Measurements from ENCODE around the gene KRT25. TPM values are rescaled to one million over a fixed set of nuclear protein-coding genes. Genes with fewer than 3 reads are reported as not detected.

Gene KRT25, protein sequence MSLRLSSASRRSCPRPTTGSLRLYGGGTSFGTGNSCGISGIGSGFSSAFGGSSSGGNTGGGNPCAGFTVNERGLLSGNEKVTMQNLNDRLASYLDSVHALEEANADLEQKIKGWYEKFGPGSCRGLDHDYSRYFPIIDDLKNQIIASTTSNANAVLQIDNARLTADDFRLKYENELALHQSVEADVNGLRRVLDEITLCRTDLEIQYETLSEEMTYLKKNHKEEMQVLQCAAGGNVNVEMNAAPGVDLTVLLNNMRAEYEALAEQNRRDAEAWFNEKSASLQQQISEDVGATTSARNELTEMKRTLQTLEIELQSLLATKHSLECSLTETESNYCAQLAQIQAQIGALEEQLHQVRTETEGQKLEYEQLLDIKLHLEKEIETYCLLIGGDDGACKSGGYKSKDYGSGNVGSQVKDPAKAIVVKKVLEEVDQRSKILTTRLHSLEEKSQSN
- total RNA-seq: not detected

GRCh38 chr17:40755231-40755630, at the start of gene KRT25:
TSS of gene KRT25 (minus strand) at chr17:40755331. CDS start at chr17:40755271, 60 bp downstream.
- peaks cover 7% of the 10 kb centered on the region for H3K36me3 Mint-ChIP-seq
- H3K27ac Mint-ChIP-seq: no peak within 1 kb of the TSS
- DNase-seq: no peak
- ChIA-PET POLR2A (no interaction called here), CTCF (interaction anchor here (1.4 kb wide), 1 partner anchor 37 kb away, joined by 3 read pairs; no protein-coding TSS in a partner anchor)
- no peak within 1 kb of the TSS for H3K4me3 Mint-ChIP-seq
- peaks cover 3% of the 10 kb centered on the region for H3K4me1 Mint-ChIP-seq (ENCODE audit: low read depth)
- peaks cover 21% of the 10 kb centered on the region for H3K9me3 Mint-ChIP-seq
- intact Hi-C loops (cut with micrococcal nuclease): no loop called here
- H3K27me3 Mint-ChIP-seq: peaks cover 34% of the 10 kb centered on the region

DNA sequence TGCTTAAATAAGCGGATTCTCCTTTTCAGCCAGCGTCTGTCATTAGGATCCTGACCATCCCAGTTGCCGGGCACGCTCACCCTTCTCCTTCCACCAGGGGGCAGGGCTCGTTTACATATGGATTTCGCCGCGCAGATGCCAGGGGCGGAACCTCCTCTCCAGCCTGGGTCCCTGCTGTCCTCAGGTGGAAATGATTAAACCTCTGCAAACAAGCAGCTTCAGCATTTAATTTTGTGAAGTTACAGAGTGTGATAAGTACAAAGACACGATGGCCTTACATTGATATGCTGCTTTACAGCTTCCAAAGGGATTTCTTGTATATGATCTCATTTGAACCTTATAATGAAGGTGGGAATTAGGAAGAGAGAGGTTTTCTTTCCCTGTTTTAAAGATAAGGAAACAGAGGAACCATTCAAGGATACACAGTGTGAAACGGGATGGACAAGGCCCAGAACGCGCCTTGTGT, 48.5 kb upstream of the KRT25 start:
- peaks cover 36% of the 10 kb centered on the region for H3K27me3 Mint-ChIP-seq
- intact Hi-C loops (cut with micrococcal nuclease): loop anchor here (2.0 to 10.0 kb wide), 5 partner anchors 521 to 864 kb away; no protein-coding TSS in a partner anchor
- ChIA-PET POLR2A (no interaction called here), CTCF (interaction anchor here (0.6 to 2.4 kb wide), 11 partner anchors 8 to 1413 kb away, joined by 3 to 15 read pairs (median 4); no protein-coding TSS in a partner anchor)
- no peak overlapping the region for H3K4me3 Mint-ChIP-seq
- peak; percentile 86 for DNase-seq
- no peaks in the 10 kb centered on the region for H3K9me3 Mint-ChIP-seq
- H3K36me3 Mint-ChIP-seq: no peaks in the 10 kb centered on the region
- H3K4me1 Mint-ChIP-seq (ENCODE audit: low read depth): peaks cover 2% of the 10 kb centered on the region
- H3K27ac Mint-ChIP-seq: no peak overlapping the region

- H3K27me3 Mint-ChIP-seq: peaks cover 32% of the 10 kb centered on the region
- ChIA-PET CTCF (no interaction called here), POLR2A (no interaction called here)
- no peak for DNase-seq
- no peak overlapping the region for H3K27ac Mint-ChIP-seq
- peaks cover 2% of the 10 kb centered on the region for H3K4me1 Mint-ChIP-seq (ENCODE audit: low read depth)
- no peaks in the 10 kb centered on the region for H3K36me3 Mint-ChIP-seq
- H3K9me3 Mint-ChIP-seq: no peaks in the 10 kb centered on the region
- intact Hi-C loops (cut with micrococcal nuclease): loop anchor here (5.0 to 10.0 kb wide), 4 partner anchors 524 to 866 kb away; no protein-coding TSS in a partner anchor
- no peak overlapping the region for H3K4me3 Mint-ChIP-seq
Measured at GRCh38 chr17:40801157-40801556, 46.0 kb upstream of the KRT25 start.

DNA sequence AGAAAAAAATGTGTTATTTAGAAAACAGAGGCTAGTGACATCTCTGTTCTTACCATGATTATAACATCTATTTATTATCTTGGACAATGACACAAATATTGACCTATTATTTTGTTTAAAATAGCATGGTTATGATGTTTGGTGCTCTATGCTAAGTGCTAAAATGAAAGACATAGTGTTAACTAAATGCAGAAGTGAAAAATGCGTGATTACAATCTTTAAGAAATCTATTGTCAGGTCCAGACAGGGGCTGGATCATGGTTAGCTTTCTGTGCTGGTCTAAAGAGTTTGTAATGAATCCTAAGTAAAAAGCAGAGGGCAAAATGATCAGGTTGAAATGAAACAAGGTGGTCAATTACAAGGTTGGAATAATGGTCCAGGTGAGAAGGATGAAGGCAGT, 45.2 kb upstream of the KRT25 start:
- ChIA-PET POLR2A (no interaction called here), CTCF (no interaction called here)
- Mint-ChIP-seq H3K4me3 (no peak overlapping the region), H3K27me3 (peaks cover 29% of the 10 kb centered on the region), H3K27ac (no peak overlapping the region), H3K36me3 (no peaks in the 10 kb centered on the region), H3K4me1 (ENCODE audit: low read depth) (peaks cover 2% of the 10 kb centered on the region), H3K9me3 (no peaks in the 10 kb centered on the region)
- no peak for DNase-seq
- intact Hi-C loops (cut with micrococcal nuclease): loop anchor here (5.0 to 10.0 kb wide), 4 partner anchors 524 to 867 kb away; no protein-coding TSS in a partner anchor

GRCh38 chr17:40799859-40800258, 44.7 kb upstream of the KRT25 start, which contains the start of gene KRT28:
TSS of gene KRT28 (minus strand) at chr17:40799959. CDS start at chr17:40799893, 66 bp downstream.
- no peak for DNase-seq
- Mint-ChIP-seq H3K4me3 (no peak within 1 kb of the TSS), H3K9me3 (no peaks in the 10 kb centered on the region), H3K27me3 (peaks cover 27% of the 10 kb centered on the region), H3K36me3 (no peaks in the 10 kb centered on the region), H3K4me1 (ENCODE audit: low read depth) (peaks cover 2% of the 10 kb centered on the region), H3K27ac (no peak within 1 kb of the TSS)
- intact Hi-C loops (cut with micrococcal nuclease): loop anchor here (5.0 to 10.0 kb wide), 4 partner anchors 525 to 867 kb away; no protein-coding TSS in a partner anchor
- CTCF ChIA-PET: no interaction called here
- POLR2A ChIA-PET: no interaction called here

DNA sequence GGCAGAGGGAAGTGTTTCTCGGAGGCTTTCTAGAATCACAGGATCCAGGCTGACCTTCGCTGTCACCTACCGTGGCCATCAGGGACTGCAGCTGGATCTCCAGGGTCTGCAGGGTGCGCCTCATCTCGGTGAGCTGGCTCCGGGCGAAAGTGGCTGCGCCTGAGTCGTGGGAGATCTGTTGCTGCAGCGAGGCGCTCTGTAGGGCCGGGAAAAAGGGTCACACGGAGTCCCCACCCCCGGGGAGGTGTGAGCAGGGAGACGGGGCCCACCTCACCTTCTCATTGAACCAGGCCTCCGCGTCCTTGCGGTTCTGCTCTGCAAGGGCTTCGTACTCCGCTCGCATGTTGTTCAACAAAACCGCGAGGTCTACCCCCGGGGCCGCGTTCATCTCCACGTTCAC, 41.7 kb upstream of the KRT25 start:
- H3K4me3 Mint-ChIP-seq: no peak overlapping the region
- intact Hi-C loops (cut with micrococcal nuclease): no loop called here
- H3K27me3 Mint-ChIP-seq: peaks cover 31% of the 10 kb centered on the region
- no peaks in the 10 kb centered on the region for H3K36me3 Mint-ChIP-seq
- no peaks in the 10 kb centered on the region for H3K9me3 Mint-ChIP-seq
- ChIA-PET POLR2A (no interaction called here), CTCF (no interaction called here)
- no peak overlapping the region for H3K27ac Mint-ChIP-seq
- no peaks in the 10 kb centered on the region for H3K4me1 Mint-ChIP-seq (ENCODE audit: low read depth)
- DNase-seq: no peak

DNA sequence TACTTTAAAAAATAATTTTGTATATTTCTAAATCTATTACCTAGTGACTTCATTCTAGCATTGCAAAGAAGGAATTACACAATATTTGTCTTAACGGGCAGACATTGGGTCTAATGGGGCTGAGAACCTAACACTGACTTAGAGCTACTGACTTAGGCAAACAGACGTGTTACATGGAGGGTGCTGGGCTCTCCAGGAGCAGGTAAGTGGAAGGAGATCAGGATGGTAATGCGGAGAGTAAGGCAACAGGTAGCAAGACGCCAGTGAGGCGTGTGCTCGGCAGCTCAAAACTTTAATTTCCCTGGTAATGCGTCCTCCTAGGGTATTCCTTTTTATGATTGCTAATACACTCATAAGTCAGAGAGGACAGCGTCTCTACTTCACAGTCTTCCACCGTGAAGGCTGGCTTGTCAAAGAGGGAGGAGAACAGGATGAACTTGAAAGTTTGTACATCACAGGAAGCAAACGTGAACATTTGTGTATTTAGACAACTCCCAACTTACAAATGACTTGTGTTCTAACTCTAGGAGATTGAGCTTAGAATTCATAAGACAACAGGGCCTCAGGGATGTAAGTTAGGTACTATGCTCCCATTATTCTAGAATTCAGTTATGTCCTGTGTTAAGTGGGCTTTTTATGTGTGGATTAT, 40.0 kb upstream of the KRT25 start:
- Mint-ChIP-seq H3K4me1 (ENCODE audit: low read depth) (no peaks in the 10 kb centered on the region), H3K4me3 (no peak overlapping the region), H3K27ac (no peak overlapping the region), H3K27me3 (peaks cover 31% of the 10 kb centered on the region), H3K36me3 (no peaks in the 10 kb centered on the region), H3K9me3 (no peaks in the 10 kb centered on the region)
- intact Hi-C loops (cut with micrococcal nuclease): no loop called here
- CTCF ChIA-PET: interaction anchor here (1.0 kb wide), 1 partner anchor 8 kb away, joined by 3 read pairs; no protein-coding TSS in a partner anchor
- POLR2A ChIA-PET: no interaction called here
- DNase-seq: no peak

DNA sequence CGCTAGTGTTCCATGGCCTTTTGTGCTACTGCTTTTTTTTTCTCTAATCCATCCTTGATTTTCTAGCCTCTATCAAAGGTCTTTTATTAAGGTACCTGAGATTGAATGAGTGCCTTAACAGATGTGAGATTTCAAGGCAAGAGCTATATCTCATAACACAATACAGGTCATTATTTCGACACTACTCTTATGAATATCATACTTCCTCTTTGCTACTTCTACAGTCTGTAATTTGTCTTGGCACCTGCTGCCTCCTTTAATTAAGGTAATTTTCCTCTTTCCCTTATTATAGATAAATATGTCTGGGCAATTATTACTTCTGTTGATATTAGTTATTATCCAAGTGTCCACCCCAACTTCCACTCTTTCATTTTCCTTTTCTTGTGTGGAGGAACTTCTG, 39.3 kb upstream of the KRT25 start:
- no peak for DNase-seq
- H3K9me3 Mint-ChIP-seq: no peaks in the 10 kb centered on the region
- CTCF ChIA-PET: no interaction called here
- intact Hi-C loops (cut with micrococcal nuclease): loop anchor here (5.0 kb wide), 1 partner anchor 172 kb away; no protein-coding TSS in a partner anchor
- H3K27ac Mint-ChIP-seq: no peak overlapping the region
- POLR2A ChIA-PET: no interaction called here
- H3K4me3 Mint-ChIP-seq: no peak overlapping the region
- H3K36me3 Mint-ChIP-seq: no peaks in the 10 kb centered on the region
- H3K27me3 Mint-ChIP-seq: peaks cover 31% of the 10 kb centered on the region
- no peaks in the 10 kb centered on the region for H3K4me1 Mint-ChIP-seq (ENCODE audit: low read depth)

DNA sequence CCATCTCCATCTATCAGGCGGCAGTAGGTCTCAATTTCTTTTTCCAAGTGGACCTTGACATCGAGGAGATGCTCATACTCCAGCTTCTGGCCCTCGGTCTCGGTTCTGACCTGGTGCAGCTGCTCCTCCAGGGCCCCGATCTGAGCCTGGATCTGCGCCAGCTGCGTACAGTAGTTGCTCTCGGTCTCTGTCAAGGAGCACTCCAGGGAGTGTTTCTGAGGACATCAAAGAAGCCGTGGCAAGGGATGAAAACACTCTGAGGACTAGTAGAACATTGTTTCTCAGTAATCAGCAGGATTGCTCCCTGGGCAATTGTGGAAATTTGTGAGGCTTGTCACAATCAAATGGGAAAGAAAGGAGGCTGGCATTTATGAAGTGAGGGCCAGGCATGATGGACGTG, 38.7 kb upstream of the KRT25 start:
- Mint-ChIP-seq H3K4me3 (no peak overlapping the region), H3K9me3 (no peaks in the 10 kb centered on the region), H3K36me3 (no peaks in the 10 kb centered on the region), H3K4me1 (ENCODE audit: low read depth) (no peaks in the 10 kb centered on the region), H3K27me3 (peaks cover 28% of the 10 kb centered on the region), H3K27ac (no peak overlapping the region)
- POLR2A ChIA-PET: no interaction called here
- DNase-seq: no peak
- CTCF ChIA-PET: interaction anchor here (1.2 kb wide), 1 partner anchor 855 kb away, joined by 3 read pairs; no protein-coding TSS in a partner anchor
- intact Hi-C loops (cut with micrococcal nuclease): loop anchor here (5.0 kb wide), 1 partner anchor 172 kb away; no protein-coding TSS in a partner anchor

GRCh38 chr17:40791787-40792436, 36.8 kb upstream of the KRT25 start:
- POLR2A ChIA-PET: no interaction called here

GRCh38 chr17:40791111-40791510, 36.0 kb upstream of the KRT25 start:
- Mint-ChIP-seq H3K9me3 (no peaks in the 10 kb centered on the region), H3K4me3 (no peak overlapping the region), H3K36me3 (no peaks in the 10 kb centered on the region), H3K4me1 (ENCODE audit: low read depth) (no peaks in the 10 kb centered on the region), H3K27me3 (peaks cover 15% of the 10 kb centered on the region), H3K27ac (no peak overlapping the region)
- ChIA-PET CTCF (no interaction called here), POLR2A (no interaction called here)
- intact Hi-C loops (cut with micrococcal nuclease): loop anchor here (5.0 kb wide), 1 partner anchor 169 kb away; no protein-coding TSS in a partner anchor
- no peak for DNase-seq

More at GRCh38 chr17:40791787-40792436, 36.8 kb upstream of the KRT25 start:
- Mint-ChIP-seq H3K27me3 (peaks cover 21% of the 10 kb centered on the region), H3K36me3 (no peaks in the 10 kb centered on the region), H3K27ac (no peak overlapping the region), H3K4me1 (ENCODE audit: low read depth) (no peaks in the 10 kb centered on the region), H3K9me3 (no peaks in the 10 kb centered on the region), H3K4me3 (no peak overlapping the region)
- CTCF ChIA-PET: interaction anchor here (1.1 to 1.2 kb wide), 2 partner anchors 11 to 36 kb away, joined by 3 to 4 read pairs; partner anchors contain the start of gene KRT25
- DNase-seq: no peak
- intact Hi-C loops (cut with micrococcal nuclease): loop anchor here (5.0 kb wide), 1 partner anchor 170 kb away; no protein-coding TSS in a partner anchor

DNA sequence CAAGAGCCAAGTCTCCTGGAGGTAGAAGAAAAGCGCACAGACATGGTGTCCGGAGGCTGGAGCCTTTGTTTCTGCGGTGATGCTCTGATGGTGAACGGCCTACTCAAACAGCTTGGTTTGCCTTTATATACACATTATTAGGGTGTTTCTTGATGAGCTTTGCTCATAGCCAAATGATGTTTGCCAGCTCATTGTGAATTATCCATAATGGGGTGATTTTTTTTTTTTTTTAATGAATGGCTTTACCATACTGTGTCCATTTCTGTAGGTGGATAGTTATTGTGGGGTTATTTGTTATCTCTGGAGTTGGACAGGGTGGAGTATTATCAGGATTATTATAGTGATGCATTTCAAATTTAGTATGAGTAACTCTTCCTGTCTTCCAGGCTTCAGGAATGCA, 27.3 kb upstream of the KRT25 start, which contains the start of gene KRT27:
KRT27 (minus strand) TSS at position 101 of the 400 bp plus-strand sequence; CDS start at position 44, 57 bp downstream.
- no peaks in the 10 kb centered on the region for H3K9me3 Mint-ChIP-seq
- no peak for DNase-seq
- intact Hi-C loops (cut with micrococcal nuclease): no loop called here
- POLR2A ChIA-PET: no interaction called here
- no peaks in the 10 kb centered on the region for H3K36me3 Mint-ChIP-seq
- no peak within 1 kb of the TSS for H3K27ac Mint-ChIP-seq
- no peak within 1 kb of the TSS for H3K4me3 Mint-ChIP-seq
- H3K27me3 Mint-ChIP-seq: peaks cover 26% of the 10 kb centered on the region
- H3K4me1 Mint-ChIP-seq (ENCODE audit: low read depth): no peaks in the 10 kb centered on the region
- CTCF ChIA-PET: no interaction called here
